Osteoblast (primary cell): Measurements from ENCODE around the gene TTC39A. TPM values are rescaled to one million over a fixed set of nuclear protein-coding genes. Genes with fewer than 3 reads are reported as not detected.

ENCODE experiments used
- DNase-seq: peaks from one replicate; pipeline ENCODE4 v3.0.0; 2011; ENCODE audit warnings: low spot score, mixed read lengths; ENCODE audit not compliant: insufficient read length; ENCODE audit errors: missing footprints
- H2AFZ ChIP-seq: 2 replicates; pipeline ENCODE4 v1.6.0; 2011; ENCODE audit warnings: mild to moderate bottlenecking, low read length
- H3K27ac ChIP-seq: 2 replicates; pipeline ENCODE4 v1.5.1; 2011; ENCODE audit warnings: mild to moderate bottlenecking, low read depth, low read length, moderate library complexity
- H3K27me3 ChIP-seq: 2 replicates; pipeline ENCODE4 v1.6.0; 2012; ENCODE audit warnings: mild to moderate bottlenecking, control low read depth, inconsistent platforms, low read length, moderate library complexity; ENCODE audit not compliant: insufficient read depth
- H3K36me3 ChIP-seq: 2 replicates; pipeline ENCODE4 v1.5.1; 2011; ENCODE audit warnings: mild to moderate bottlenecking, low read length, control low read depth, moderate library complexity; ENCODE audit not compliant: insufficient read depth
- H3K4me1 ChIP-seq: 2 replicates; pipeline ENCODE4 v1.5.1; 2011; ENCODE audit warnings: mild to moderate bottlenecking, low read length, control low read depth, moderate library complexity; ENCODE audit not compliant: insufficient read depth
- H3K4me2 ChIP-seq: 2 replicates; pipeline ENCODE4 v1.6.0; 2011; ENCODE audit warnings: mild to moderate bottlenecking, low read length; ENCODE audit not compliant: insufficient read depth
- H3K4me3 ChIP-seq: fragments of 200-600 bp; sonication (generic); 3 replicates; pipeline ENCODE4 v1.5.1; 2012; ENCODE audit warnings: mild to moderate bottlenecking, low read length, inconsistent platforms; ENCODE audit not compliant: insufficient read depth
- H3K79me2 ChIP-seq: 2 replicates; pipeline ENCODE4 v1.6.0; 2012; ENCODE audit warnings: mild to moderate bottlenecking, low read length, control low read depth, inconsistent platforms; ENCODE audit not compliant: insufficient read depth
- H3K9me3 ChIP-seq: 2 replicates; pipeline ENCODE4 v1.5.1; 2011; ENCODE audit warnings: low read depth, low read length, control low read depth
- H4K20me1 ChIP-seq: 2 replicates; pipeline ENCODE4 v1.6.0; 2012; ENCODE audit warnings: mild to moderate bottlenecking, low read length, control low read depth; ENCODE audit not compliant: insufficient read depth
- CTCF ChIP-seq: IDR thresholded peaks from 2 replicates; pipeline ENCODE4 v1.5.1; 2011; ENCODE audit warnings: mild to moderate bottlenecking, low read depth, low read length, moderate library complexity; ENCODE audit errors: extremely low read depth
- total RNA-seq: library from RNA; depleted of rRNA; stranded (reverse); fragments of >200 nt; gene quantifications from 2 replicates; pipeline ENCODE4 v1.2.3, GENCODE V29; 2012

Gene TTC39A
- total RNA-seq, 1 donor, result 0.72 TPM

GRCh38 chr1:51288578-51288977, 41.8 kb downstream of the TTC39A start:
- Histone ChIP-seq H3K79me2 (no peaks in the 10 kb centered on the region), H3K4me1 (peaks cover 9% of the 10 kb centered on the region), H3K27me3 (no peaks in the 10 kb centered on the region), H3K9me3 (no peaks in the 10 kb centered on the region), H3K4me3 (no peak overlapping the region), H3K27ac (no peak overlapping the region), H3K36me3 (peaks cover 4% of the 10 kb centered on the region), H3K4me2 (no peak overlapping the region), H2AFZ (no peak overlapping the region), H4K20me1 (peaks cover 9% of the 10 kb centered on the region)
- TF ChIP-seq CTCF, result no peak
- DNase-seq, result no peak

- no peak overlapping the region for H3K27ac ChIP-seq
- H3K4me1 ChIP-seq, result peaks cover 9% of the 10 kb centered on the region
- H3K9me3 ChIP-seq, result no peaks in the 10 kb centered on the region
- H4K20me1 ChIP-seq, result peaks cover 9% of the 10 kb centered on the region
- no peaks in the 10 kb centered on the region for H3K27me3 ChIP-seq
- no peak overlapping the region for H3K4me3 ChIP-seq
- TF ChIP-seq CTCF, result no peak
- H3K79me2 ChIP-seq, result no peaks in the 10 kb centered on the region
- DNase-seq, result no peak
- H3K4me2 ChIP-seq, result no peak overlapping the region
- H2AFZ ChIP-seq, result no peak overlapping the region
- H3K36me3 ChIP-seq, result peaks cover 4% of the 10 kb centered on the region
These were observed 42.4 kb downstream of the TTC39A start for GRCh38 chr1:51287966-51288365.

- H3K36me3 ChIP-seq, result peaks cover 4% of the 10 kb centered on the region
- no peak overlapping the region for H3K4me2 ChIP-seq
- H3K4me3 ChIP-seq, result no peak overlapping the region
- no peaks in the 10 kb centered on the region for H3K27me3 ChIP-seq
- H3K4me1 ChIP-seq, result peaks cover 9% of the 10 kb centered on the region
- no peak for TF ChIP-seq CTCF
- no peak overlapping the region for H3K27ac ChIP-seq
- H4K20me1 ChIP-seq, result peaks cover 9% of the 10 kb centered on the region
- H3K9me3 ChIP-seq, result no peaks in the 10 kb centered on the region
- no peak overlapping the region for H2AFZ ChIP-seq
- H3K79me2 ChIP-seq, result no peaks in the 10 kb centered on the region
- DNase-seq, result no peak
These were observed 45.3 kb downstream of the TTC39A start for GRCh38 chr1:51285055-51285454.

- no peak for DNase-seq
- Histone ChIP-seq H3K4me2 (no peak overlapping the region), H3K27me3 (no peaks in the 10 kb centered on the region), H3K9me3 (no peaks in the 10 kb centered on the region), H3K79me2 (no peaks in the 10 kb centered on the region), H3K27ac (no peak overlapping the region), H3K4me3 (no peak overlapping the region), H3K4me1 (peaks cover 9% of the 10 kb centered on the region), H3K36me3 (peaks cover 4% of the 10 kb centered on the region), H2AFZ (no peak overlapping the region), H4K20me1 (peaks cover 9% of the 10 kb centered on the region)
- no peak for TF ChIP-seq CTCF
These were observed 45.8 kb downstream of the TTC39A start for GRCh38 chr1:51284487-51284954.
